Gastrocnemius medialis (tissue), 4 donors: Measurements from ENCODE around the gene CCL14. TPM values are rescaled to one million over a fixed set of nuclear protein-coding genes. Genes with fewer than 3 reads are reported as not detected.

Source experiments
- ATAC-seq, 2 donors: fragments of 150-250 bp; one replicate each; pipeline ENCODE4 v1.9.1; 2016
- DNase-seq, 2 donors: peaks; one replicate each; pipeline ENCODE4 v3.0.0-alpha.2; 2019
- H3K27ac ChIP-seq, 4 donors: fragments of 200-600 bp; sonication (generic); 1 replicate in 1 of 4; 2 replicates in 3 of 4; pipeline ENCODE4 v1.5.1; 2016 to 2018; ENCODE audit warnings: mild to moderate bottlenecking in 2 of 4, moderate library complexity in 1 of 4
- H3K27me3 ChIP-seq, 3 donors: fragments of 200-600 bp; sonication (generic) in 2 of 3; 1 replicate in 1 of 3; 2 replicates in 2 of 3; pipeline versions ENCODE4 v1.5.1 to v1.6.0; 2016 to 2019; ENCODE audit warnings: mild to moderate bottlenecking in 1 of 3, moderate library complexity in 1 of 3
- H3K36me3 ChIP-seq, 2 donors: fragments of 200-600 bp; sonication (generic) in 1 of 2; one replicate each; pipeline ENCODE4 v1.5.1; 2017 to 2018
- H3K4me1 ChIP-seq, 2 donors: fragments of 200-600 bp; sonication (generic) in 1 of 2; one replicate each; pipeline ENCODE4 v1.5.1; 2016 to 2017; ENCODE audit warnings: mild to moderate bottlenecking in 2 of 2
- H3K4me3 ChIP-seq, 4 donors: fragments of 200-600 bp; sonication (generic) in 3 of 4; 1 replicate in 1 of 4; 2 replicates in 3 of 4; pipeline ENCODE4 v1.5.1; 2016 to 2019; ENCODE audit warnings: mild to moderate bottlenecking in 2 of 4
- H3K9me3 ChIP-seq, 3 donors: fragments of 200-600 bp; sonication (generic) in 2 of 3; 1 replicate in 1 of 3; 2 replicates in 2 of 3; pipeline ENCODE4 v1.5.1; 2016 to 2019
- CTCF ChIP-seq, 5 experiments: fragments of 450-650 bp in 3 of 5; fragments of 200-600 bp in 2 of 5; sonication (generic) in 2 of 5; IDR thresholded peaks in 4 of 5; conservative IDR thresholded peaks in 1 of 5; 1 replicate in 4 of 5; 2 replicates in 1 of 5; pipeline ENCODE4 v1.5.1; 2016 to 2019; ENCODE audit warnings: antibody characterized with exemption in 5 of 5, mild to moderate bottlenecking in 3 of 5, moderate library complexity in 3 of 5
- POLR2A ChIP-seq, 2 donors: fragments of 450-650 bp; IDR thresholded peaks; one replicate each; pipeline ENCODE4 v1.6.1; 2017; ENCODE audit warnings: antibody characterized with exemption in 2 of 2, mild to moderate bottlenecking in 2 of 2, moderate library complexity in 2 of 2
- in situ Hi-C, 4 donors: fragments of 200-750 bp; cut with MboI; loops; one replicate each; pipeline versions ENCODE4 v1.15.0 to v1.8.0; 2017; ENCODE audit warnings: low sequenced_read_pairs in 4 of 4
- intact Hi-C: fragments of 100-400 bp; cut with DNase I; formaldehyde crosslinking; loops from one replicate; pipeline ENCODE4 v1.15.1; 2023; ENCODE audit warnings: low total_unique reads
- total RNA-seq, 4 donors: library from RNA; depleted of rRNA; stranded (reverse); fragments of >200 nt; gene quantifications; one replicate each; pipeline versions ENCODE4 v1.1.0 to v1.2.3, GENCODE V29; 2016

CCL14 gene
- total RNA-seq, 4 donors from 2014 or later = 4.9 to 25.9 (median 12.1) TPM

GRCh38 chr17:35978346-35978745 is 8.2 kb downstream of the CCL14 start:
- in situ Hi-C loops (loop anchor here in 2 of 4 donors (10.0 to 25.0 kb wide), 3 partner anchors 159 to 506 kb away; partner anchors contain the start of gene ZNHIT3 (in 1 of the 2)), intact Hi-C loops (loop anchor here (10.0 kb wide), 1 partner anchor 166 kb away; no protein-coding TSS in a partner anchor)
- ATAC-seq (no peak), DNase-seq (no peak)
- Histone ChIP-seq H3K27me3 (no peaks in the 10 kb centered on the region), H3K9me3 (no peaks in the 10 kb centered on the region), H3K36me3 (no peaks in the 10 kb centered on the region), H3K4me1 (no peaks in the 10 kb centered on the region), H3K27ac (no peak overlapping the region), H3K4me3 (no peak overlapping the region)
- TF ChIP-seq CTCF (IDR thresholded peaks at IDR 0.05 in 4 of 5, conservative IDR thresholded peaks at IDR 0.05 in 1 of 5) (no peak), POLR2A (IDR thresholded peaks at IDR 0.05) (no peak)

- H3K27ac ChIP-seq = no peak overlapping the region
- ATAC-seq (no peak), DNase-seq (no peak)
- no peak overlapping the region for H3K4me3 ChIP-seq
- intact Hi-C loops (loop anchor here (10.0 kb wide), 1 partner anchor 167 kb away; no protein-coding TSS in a partner anchor), in situ Hi-C loops (loop anchor here in 2 of 4 donors (10.0 to 25.0 kb wide), 3 partner anchors 160 to 507 kb away; partner anchors contain the start of gene ZNHIT3 (in 1 of the 2))
- no peaks in the 10 kb centered on the region for H3K27me3 ChIP-seq
- peaks cover 0 to 6% of the 10 kb centered on the region in 2 donors for H3K4me1 ChIP-seq
- no peak for TF ChIP-seq POLR2A (IDR thresholded peaks at IDR 0.05)
- no peak for TF ChIP-seq CTCF (IDR thresholded peaks at IDR 0.05 in 4 of 5, conservative IDR thresholded peaks at IDR 0.05 in 1 of 5)
- H3K36me3 ChIP-seq = no peaks in the 10 kb centered on the region
- H3K9me3 ChIP-seq = no peaks in the 10 kb centered on the region
Measured at GRCh38 chr17:35977509-35977908, 9.0 kb downstream of the CCL14 start.

- no peak for ATAC-seq
- Histone ChIP-seq H3K4me3 (no peak overlapping the region), H3K9me3 (no peaks in the 10 kb centered on the region), H3K27me3 (no peaks in the 10 kb centered on the region), H3K27ac (peak overlapping the region in 3 of 4 donors; percentile 25 to 66 (median 58)), H3K36me3 (no peaks in the 10 kb centered on the region), H3K4me1 (peaks cover 0 to 13% of the 10 kb centered on the region in 2 donors)
- intact Hi-C loops (loop anchor here (5.0 to 10.0 kb wide), 2 partner anchors 99 to 171 kb away; no protein-coding TSS in a partner anchor), in situ Hi-C loops (loop anchor here (5.0 to 25.0 kb wide), 6 partner anchors 111 to 514 kb away; partner anchors contain the start of genes ZNHIT3 (in 3 of the 4) and HEATR9 (in 1 of the 4))
- TF ChIP-seq POLR2A (IDR thresholded peaks at IDR 0.05) = no peak
- TF ChIP-seq CTCF (IDR thresholded peaks at IDR 0.05 in 4 of 5, conservative IDR thresholded peaks at IDR 0.05 in 1 of 5) = no peak
- no peak for DNase-seq
Measured at GRCh38 chr17:35973333-35974260, 12.9 kb downstream of the CCL14 start.

- no peak overlapping the region for H3K4me3 ChIP-seq
- no peaks in the 10 kb centered on the region for H3K36me3 ChIP-seq
- H3K27me3 ChIP-seq = no peaks in the 10 kb centered on the region
- H3K4me1 ChIP-seq = peaks cover 0 to 13% of the 10 kb centered on the region in 2 donors
- in situ Hi-C loops (loop anchor here (5.0 to 25.0 kb wide), 6 partner anchors 111 to 514 kb away; partner anchors contain the start of genes ZNHIT3 (in 3 of the 4) and HEATR9 (in 1 of the 4)), intact Hi-C loops (loop anchor here (5.0 to 10.0 kb wide), 2 partner anchors 99 to 172 kb away; no protein-coding TSS in a partner anchor)
- no peaks in the 10 kb centered on the region for H3K9me3 ChIP-seq
- no peak for DNase-seq
- H3K27ac ChIP-seq = peak overlapping the region in 3 of 4 donors; percentile 25 to 66 (median 58)
- TF ChIP-seq CTCF (IDR thresholded peaks at IDR 0.05 in 4 of 5, conservative IDR thresholded peaks at IDR 0.05 in 1 of 5) (no peak), POLR2A (IDR thresholded peaks at IDR 0.05) (no peak)
- ATAC-seq = no peak
Measured at GRCh38 chr17:35972945-35973332, 13.6 kb downstream of the CCL14 start.
